ENCODE data around the gene RORC.
A peak's percentile ranks its signal among the peaks of the same experiment; 100 is the strongest.

The RORC gene

GRCh38 chr1:151847867-151848596 lies 16.4 kb upstream of the RORC start:
- DNase-seq = no peak

DNA sequence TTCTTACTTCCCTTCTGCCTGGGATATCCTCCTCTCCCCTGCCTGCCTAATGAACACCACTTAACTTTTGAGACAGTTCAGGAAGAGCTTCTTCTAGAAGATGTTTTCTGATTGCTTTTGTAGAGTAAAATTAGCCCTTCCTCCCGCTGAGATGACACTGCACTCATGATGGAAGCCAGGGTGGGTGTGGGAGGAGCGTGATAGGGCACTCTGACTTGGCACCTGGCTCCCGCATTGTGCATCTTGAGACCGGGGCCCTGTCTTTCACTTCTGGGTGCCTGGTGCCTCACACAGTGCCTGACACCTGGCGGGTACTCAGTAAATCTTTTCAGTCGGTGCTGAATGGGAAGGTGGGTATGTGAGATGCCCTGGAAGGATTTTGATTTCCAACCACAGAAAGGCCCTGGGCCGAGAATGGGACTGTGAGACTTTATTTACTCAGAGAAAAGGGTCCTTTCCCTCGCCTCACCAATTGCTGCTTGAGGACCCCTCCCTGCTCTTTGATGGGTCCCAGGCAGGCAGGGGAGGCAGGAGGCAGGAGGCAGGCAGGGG lies 15.2 kb upstream of the RORC start:
- no peak for DNase-seq

- DNase-seq = no peak
Measured at GRCh38 chr1:151846062-151846568, 14.5 kb upstream of the RORC start.

DNA sequence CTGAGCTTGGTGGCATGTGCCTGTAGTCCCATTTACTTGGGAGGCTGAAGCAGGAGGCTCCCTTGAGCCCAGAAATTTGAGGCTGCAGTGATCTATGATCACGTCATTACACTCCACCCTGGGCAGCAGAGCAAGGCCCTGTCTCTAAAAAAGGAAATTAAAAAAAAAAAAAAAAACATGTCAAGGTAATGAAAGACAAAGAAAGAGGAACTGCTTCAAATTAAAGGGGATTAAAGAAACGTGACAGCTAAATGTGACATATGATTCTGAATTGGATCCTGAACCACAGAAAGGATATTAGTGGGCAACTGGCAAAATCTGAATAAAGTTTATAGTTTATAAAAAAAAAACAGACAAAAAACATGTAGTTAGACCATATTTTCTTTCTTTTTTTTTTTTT lies 11.8 kb upstream of the RORC start:
- DNase-seq = no peak

- no peak for DNase-seq
Measured at GRCh38 chr1:151841141-151841540, 9.5 kb upstream of the RORC start.

DNA sequence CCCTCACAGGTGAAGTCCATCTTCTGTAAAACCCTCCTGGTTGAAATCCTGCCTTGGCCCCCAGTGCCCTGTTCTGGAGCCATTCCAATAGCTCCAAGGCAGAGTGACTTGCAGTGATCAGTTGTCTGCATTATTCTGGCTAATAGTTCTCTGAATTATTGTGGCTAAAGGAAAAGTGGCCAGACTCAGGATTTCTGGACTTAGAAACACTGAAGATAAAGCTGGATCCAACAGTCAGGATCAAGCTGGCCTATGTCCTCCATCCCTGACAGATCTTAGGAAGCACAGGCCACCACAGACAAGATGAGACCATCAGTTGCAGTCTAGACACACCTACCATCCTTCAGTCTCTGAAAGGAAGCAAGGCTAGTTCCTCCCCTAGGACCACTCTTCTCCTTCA lies 8.8 kb upstream of the RORC start:
- DNase-seq = no peak

DNA sequence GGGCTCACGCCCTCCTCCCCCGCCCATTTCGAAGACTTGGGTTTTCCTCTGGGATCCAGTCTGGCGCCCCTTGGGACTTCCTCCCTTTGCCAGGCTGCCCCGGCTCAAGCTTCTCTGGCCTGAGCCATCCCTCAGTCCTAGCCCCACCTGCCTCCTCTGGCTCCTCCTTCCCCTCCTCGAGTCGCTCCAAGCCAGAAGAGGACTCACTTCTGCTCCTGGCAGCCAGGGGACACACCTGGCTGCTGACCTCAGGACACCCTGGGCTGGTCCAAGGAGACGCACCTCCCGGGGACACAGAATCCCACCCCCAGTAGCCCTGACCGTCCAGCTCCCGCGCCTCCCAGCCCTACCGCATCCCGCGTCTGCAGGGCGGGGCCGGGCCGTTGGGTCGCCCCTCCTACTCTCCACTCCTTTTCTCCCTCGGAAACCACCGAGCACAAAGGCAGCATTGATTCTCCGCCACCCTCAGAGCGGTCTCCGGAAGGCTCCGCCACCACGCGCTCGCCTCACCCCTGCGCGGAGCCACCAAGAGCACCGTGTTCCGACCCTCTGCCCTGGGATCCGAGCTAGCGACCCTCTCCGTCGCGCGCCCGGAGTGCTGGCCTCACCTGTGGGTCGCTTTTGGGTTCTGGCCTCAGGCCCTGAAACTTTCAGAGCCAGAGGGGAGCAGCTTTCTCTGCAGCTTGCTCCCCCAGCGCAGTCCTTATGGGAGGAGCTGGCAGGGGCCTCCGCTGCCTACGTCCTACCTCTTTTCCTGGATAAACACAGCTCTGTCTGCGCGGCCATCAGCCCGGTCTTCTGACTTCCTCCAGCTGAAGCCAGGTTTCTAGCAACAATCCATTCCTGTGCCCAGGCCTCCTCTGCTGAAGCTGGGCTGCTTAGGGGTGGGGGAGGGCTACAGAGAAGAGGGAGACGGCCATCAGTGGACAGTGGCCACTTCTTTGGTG lies 8.1 kb upstream of the RORC start, which contains the start of gene C2CD4D:
Gene C2CD4D, minus strand, starts transcription at position 364 of the 947 bp plus-strand sequence. CDS start 831 bp downstream, outside the sequence.
- DNase-seq = peak; percentile 60

- DNase-seq = no peak
Measured at GRCh38 chr1:151839082-151839412, 7.4 kb upstream of the RORC start.

DNA sequence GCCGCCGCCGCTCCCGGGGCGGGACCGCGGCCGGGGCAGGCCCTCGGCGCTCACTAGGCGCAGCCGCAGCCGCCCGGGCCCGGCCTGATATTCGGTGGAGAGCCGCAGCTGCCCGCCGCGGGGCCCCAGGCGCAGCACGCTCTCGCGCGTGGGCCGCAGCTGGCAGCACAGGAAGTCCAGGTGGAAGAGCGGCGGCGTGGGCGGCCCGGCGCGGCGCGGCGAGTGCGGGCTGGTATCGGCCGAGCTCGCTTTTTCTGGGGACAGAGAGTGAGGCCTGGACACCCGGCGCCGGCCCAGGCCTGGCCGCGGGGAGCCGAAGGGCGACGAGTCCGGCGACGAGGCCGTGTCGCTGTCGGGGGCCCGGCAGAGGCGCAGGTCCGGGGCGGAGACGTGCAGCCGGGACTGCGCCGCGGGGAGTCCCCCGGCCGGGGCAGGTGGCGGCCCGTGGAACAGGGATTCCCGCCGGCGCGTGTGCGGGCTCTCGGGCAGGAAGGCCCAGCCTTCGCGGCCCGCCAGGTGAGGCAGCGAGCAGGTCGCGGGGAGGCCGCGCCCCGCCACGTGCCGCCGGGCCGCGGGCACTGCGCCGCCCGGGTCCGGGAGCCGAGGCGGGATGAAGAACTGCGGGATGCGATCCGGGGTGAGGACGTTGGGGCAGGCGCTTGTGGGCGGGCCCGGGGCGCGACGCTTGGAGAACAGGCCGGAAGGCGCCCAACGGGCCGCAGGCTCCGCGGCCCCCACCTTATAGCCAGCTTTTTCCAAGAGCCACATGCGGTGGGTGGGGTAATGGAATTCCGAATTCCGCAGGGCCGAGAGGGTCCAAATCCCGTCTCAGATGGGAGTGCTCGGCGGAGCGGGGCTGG lies 6.8 kb upstream of the RORC start:
- no peak for DNase-seq

- no peak for DNase-seq
Measured at GRCh38 chr1:151837884-151838221, 6.3 kb upstream of the RORC start.

- DNase-seq = peak; percentile 49
Measured at GRCh38 chr1:151837197-151837596, 5.6 kb upstream of the RORC start.

DNA sequence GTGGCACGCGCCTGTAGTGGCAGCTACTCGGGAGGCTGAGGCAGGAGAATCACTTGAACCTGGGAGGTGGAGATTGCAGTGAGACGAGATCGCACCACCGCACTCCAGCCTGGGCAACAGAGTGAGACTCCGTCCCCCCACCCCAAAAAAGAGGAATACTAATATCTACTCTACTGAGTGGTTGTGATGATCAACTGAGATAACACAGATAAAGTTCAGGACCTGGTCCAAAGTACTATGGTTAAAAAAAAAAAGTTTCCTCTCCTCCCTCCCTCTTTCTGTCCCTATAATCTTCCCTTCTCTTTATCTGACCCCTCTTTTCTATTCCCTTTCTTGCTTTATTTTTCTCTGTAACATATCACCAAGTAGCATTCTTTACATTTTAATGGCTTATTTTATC lies 4.0 kb upstream of the RORC start:
- DNase-seq = no peak

- DNase-seq = no peak
Measured at GRCh38 chr1:151834239-151834638, 2.6 kb upstream of the RORC start.

- DNase-seq = no peak
Measured at GRCh38 chr1:151833172-151833900, 1.7 kb upstream of the RORC start.

DNA sequence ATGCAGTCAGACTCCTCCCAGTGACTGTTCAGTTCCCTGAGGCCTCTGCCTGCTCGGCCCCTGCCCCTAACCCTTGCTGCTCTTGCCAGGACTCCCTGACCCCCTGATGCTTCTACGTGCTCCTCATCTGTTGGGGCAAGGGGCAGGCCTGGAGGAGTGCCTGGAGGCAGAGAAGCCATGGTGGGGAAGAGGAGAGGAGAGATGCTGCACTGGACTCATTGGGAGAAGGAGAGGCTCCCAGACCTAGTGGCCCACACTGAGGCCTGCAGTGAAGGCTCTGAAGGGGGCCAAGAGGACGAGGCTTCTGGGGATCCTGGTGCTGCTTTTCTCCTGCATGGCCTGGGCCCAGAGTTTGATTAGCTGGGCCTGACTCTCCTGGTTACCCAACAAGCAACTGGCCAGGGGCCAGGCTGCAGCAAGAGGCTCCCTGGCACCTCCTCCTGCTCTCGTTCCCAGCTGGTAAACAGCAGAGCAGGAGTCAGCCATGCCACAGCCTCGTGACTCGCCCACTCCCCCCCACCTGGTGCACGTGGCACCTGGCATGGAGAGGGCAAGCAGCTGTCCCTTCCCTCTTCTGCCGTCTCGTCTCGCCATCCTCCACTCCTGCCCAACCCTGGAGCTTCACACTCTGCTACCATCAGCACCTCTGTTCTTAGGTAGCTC lies 847 bp upstream of the RORC start:
- DNase-seq = no peak

DNA sequence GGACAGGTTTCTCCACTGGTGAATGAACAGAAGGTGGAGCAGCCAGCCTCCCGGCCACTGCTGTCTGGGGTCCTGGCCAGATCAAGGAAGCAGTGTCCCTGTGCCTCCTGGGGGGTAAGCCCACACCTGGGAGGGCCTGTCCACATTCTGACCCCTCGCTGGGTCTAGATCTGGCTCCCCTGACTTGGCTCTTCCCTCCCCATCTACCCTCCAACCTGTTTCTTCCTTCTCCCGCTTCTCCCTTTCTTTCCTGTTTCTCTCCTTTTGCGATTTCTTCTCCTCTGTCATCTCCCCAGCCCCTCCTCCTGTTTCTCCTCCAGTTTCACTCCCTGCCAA lies 378 bp downstream of the RORC start:
- DNase-seq = no peak

DNA sequence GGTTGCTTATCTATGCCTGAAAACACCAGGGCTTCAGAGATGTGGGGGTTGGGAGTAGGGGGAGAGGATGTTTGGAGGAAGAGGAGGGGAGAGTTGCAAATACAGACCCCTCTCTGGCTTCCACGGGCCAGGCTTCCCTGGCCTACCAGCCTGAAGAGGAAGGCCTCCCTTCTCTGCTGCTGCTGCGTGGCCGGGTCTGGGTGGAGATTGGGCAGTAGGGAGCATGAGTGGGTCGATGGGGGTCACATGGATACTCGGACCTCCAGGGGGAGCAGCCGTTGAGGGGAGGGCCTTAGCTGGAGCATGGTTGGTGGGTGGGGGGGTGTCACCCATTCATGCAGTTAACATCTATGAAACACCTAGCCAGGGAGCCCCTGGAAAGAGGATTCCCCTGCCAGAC lies 1.5 kb downstream of the RORC start:
- no peak for DNase-seq

DNA sequence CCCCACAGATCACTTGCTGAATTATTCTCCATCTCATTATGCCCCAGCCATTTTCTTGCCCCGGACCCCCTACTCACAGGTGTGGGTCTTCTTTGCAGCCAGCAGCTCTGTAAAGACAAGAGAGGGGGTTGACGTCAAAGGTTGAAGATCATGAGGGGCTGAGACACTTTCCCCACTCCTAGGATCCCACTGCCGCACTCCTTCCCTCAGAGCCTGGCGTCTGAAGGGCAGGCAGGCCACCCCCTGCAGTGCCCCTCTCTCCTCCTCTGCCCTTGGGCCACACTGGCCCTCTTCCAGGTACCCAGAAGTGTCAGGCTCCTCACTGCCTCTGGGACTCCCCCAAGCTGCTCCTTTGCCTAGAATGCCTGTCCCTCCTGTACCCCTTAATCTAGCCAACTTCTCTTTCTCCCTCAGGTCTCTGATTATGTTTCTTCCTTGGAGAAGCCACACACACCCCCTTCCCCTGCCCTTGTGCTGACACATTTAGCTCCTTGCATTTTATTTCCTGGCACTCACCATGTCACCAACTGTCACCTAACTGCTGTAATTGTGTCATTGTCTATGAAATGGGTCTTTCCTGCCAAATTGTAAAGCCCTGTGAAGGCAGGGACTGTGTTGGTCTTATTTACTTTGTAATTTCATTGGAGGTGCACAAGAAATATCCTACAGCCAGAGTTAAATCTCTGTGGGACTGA lies 2.1 kb downstream of the RORC start:
- no peak for DNase-seq

DNA sequence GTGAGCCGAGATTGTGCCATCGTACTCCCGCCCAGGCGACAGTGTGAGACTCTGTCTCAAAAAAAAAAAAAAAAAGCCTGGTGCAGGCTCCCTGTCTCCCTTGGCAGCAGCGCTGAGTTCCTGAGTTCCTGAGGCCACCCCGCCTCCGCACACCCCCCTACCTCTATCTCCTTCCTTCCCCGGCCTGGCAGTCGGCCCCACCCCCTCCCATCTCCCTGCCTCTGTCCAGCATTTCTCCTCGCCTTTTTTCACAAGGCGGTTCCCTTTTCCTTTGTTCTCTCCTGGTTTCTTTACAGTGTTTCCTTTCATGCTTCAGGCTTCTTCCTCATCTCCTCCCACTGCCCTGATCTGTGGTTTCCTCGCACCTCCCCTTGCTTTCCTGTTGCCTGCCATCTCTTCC lies 2.7 kb downstream of the RORC start:
- no peak for DNase-seq

GRCh38 chr1:151827853-151828252 lies 3.7 kb downstream of the RORC start:
- DNase-seq = no peak

Measured in activated gamma-delta T cell treated with Interleukin-2 at 50 U/mL for 16 hours (primary cell).